Measurements from ENCODE around the gene MVB12B.

DNA sequence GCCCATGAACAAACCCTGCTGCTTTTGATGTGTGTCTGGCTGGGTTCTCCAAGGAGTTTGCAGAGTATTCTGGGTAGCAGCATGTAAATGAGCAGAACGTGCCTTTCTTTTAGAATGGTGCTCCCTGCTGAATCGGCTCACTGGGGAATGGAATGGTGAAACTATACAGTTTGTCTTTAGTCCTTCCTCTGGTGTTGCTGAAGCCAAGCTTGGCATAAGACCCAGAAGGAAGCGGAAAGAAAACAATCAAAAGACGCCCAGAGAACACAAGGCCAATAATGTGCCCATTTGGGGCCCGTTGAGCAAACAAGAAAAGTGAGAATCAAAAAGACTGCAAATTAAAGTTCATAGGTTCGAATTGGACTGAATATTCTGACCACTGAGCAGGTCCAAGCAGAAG is 60.1 kb downstream of the MVB12B start:
- no peak for TF ChIP-seq CTCF (conservative IDR thresholded peaks at IDR 0.05; ENCODE audit: low read length)
- no peak for TF ChIP-seq EZH2phosphoT487 (IDR thresholded peaks at IDR 0.05; ENCODE audit: borderline replicate concordance)

All from Loucy (cell line).